ENCODE data around the gene DLG2. TPM values are rescaled to one million over a fixed set of nuclear protein-coding genes. Genes with fewer than 3 reads are reported as not detected.

Gene DLG2
- total and polyA plus RNA-seq, 9 donors: 2.5 to 20.7 (median 12.0) TPM

GRCh38 chr11:83840326-83840725 is 1786.8 kb downstream of the DLG2 start:
- Histone ChIP-seq H3K4me1 (ENCODE audit: insufficient read depth) (peaks cover 1% of the 10 kb centered on the region), H3K9me3 (no peaks in the 10 kb centered on the region), H3K4me3 (no peak overlapping the region), H3K27ac (no peak overlapping the region), H3K27me3 (no peaks in the 10 kb centered on the region), H3K36me3 (no peaks in the 10 kb centered on the region)
- TF ChIP-seq, protein P1, sequence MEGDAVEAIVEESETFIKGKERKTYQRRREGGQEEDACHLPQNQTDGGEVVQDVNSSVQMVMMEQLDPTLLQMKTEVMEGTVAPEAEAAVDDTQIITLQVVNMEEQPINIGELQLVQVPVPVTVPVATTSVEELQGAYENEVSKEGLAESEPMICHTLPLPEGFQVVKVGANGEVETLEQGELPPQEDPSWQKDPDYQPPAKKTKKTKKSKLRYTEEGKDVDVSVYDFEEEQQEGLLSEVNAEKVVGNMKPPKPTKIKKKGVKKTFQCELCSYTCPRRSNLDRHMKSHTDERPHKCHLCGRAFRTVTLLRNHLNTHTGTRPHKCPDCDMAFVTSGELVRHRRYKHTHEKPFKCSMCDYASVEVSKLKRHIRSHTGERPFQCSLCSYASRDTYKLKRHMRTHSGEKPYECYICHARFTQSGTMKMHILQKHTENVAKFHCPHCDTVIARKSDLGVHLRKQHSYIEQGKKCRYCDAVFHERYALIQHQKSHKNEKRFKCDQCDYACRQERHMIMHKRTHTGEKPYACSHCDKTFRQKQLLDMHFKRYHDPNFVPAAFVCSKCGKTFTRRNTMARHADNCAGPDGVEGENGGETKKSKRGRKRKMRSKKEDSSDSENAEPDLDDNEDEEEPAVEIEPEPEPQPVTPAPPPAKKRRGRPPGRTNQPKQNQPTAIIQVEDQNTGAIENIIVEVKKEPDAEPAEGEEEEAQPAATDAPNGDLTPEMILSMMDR (IDR thresholded peaks at IDR 0.05): no peak
- TF ChIP-seq POLR2A (IDR thresholded peaks at IDR 0.05) (no peak), EP300 (IDR thresholded peaks at IDR 0.05) (no peak)
- DNase-seq: no peak
- intact Hi-C loops (cut with DNase I): no loop called here
- 48 to 95% (median 90%) methylated on average over 2 of the region's 2 CpGs for WGBS, 3 donors

- Histone ChIP-seq H3K9me3 (no peaks in the 10 kb centered on the region), H3K4me3 (no peak overlapping the region), H3K27ac (no peak overlapping the region), H3K27me3 (no peaks in the 10 kb centered on the region), H3K4me1 (ENCODE audit: insufficient read depth) (peaks cover 1% of the 10 kb centered on the region), H3K36me3 (no peaks in the 10 kb centered on the region)
- TF ChIP-seq EP300 (IDR thresholded peaks at IDR 0.05): no peak
- TF ChIP-seq, protein P1 (IDR thresholded peaks at IDR 0.05): peak; percentile 25 to 47 (median 46)
- 53 to 60% (median 55%) methylated on average over 10 of the region's 10 CpGs for WGBS, 3 donors
- peak; percentile 19 to 41 (median 29) for DNase-seq
- intact Hi-C loops (cut with DNase I): loop anchor here in 1 of 4 donors (10.0 kb wide), 1 partner anchor 688 kb away; no protein-coding TSS in a partner anchor
Observed at GRCh38 chr11:83836883-83837654, 1790.1 kb downstream of the DLG2 start.

GRCh38 chr11:83836065-83836464 is 1791.1 kb downstream of the DLG2 start:
- intact Hi-C loops (cut with DNase I): loop anchor here in 1 of 4 donors (10.0 kb wide), 1 partner anchor 689 kb away; no protein-coding TSS in a partner anchor
- H3K27ac ChIP-seq: no peak overlapping the region

DNA sequence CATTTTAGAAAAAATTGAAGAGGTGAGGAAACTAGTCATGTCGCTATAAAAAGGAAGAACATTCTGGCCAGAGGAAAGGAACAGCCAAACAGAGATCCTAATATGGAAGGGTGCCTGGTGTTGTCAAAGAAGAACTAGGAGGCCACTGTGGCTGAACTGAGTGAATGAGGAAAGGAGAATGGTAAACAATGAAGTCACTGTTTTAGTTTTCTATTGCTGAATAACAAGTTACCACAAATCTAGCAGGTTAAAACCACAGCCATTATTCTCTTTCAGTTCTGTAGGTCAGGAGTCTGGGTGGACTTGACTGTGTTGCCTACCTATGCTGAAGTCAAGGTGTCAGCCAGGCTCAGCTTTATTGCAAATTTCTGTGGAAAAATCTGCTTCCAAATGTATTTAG is 1791.7 kb downstream of the DLG2 start:
- Histone ChIP-seq H3K4me1 (ENCODE audit: insufficient read depth) (peaks cover 1% of the 10 kb centered on the region), H3K9me3 (no peaks in the 10 kb centered on the region), H3K27me3 (no peaks in the 10 kb centered on the region), H3K27ac (no peak overlapping the region), H3K36me3 (no peaks in the 10 kb centered on the region), H3K4me3 (no peak overlapping the region)
- 62 to 79% (median 63%) methylated on average over 1 of the region's 1 CpG for WGBS, 3 donors
- intact Hi-C loops (cut with DNase I): loop anchor here in 1 of 4 donors (10.0 kb wide), 1 partner anchor 689 kb away; no protein-coding TSS in a partner anchor
- TF ChIP-seq, protein P1 (IDR thresholded peaks at IDR 0.05): no peak
- TF ChIP-seq EP300 (IDR thresholded peaks at IDR 0.05): no peak
- TF ChIP-seq POLR2A (IDR thresholded peaks at IDR 0.05): no peak
- no peak for DNase-seq

More at GRCh38 chr11:83836065-83836464, 1791.1 kb downstream of the DLG2 start:
- TF ChIP-seq EP300 (IDR thresholded peaks at IDR 0.05): no peak
- TF ChIP-seq, protein P1 (IDR thresholded peaks at IDR 0.05): no peak
- no peak for TF ChIP-seq POLR2A (IDR thresholded peaks at IDR 0.05)
- DNase-seq: no peak
- H3K4me1 ChIP-seq (ENCODE audit: insufficient read depth): peaks cover 1% of the 10 kb centered on the region
- H3K9me3 ChIP-seq: no peaks in the 10 kb centered on the region
- no peak overlapping the region for H3K4me3 ChIP-seq
- no peaks in the 10 kb centered on the region for H3K27me3 ChIP-seq
- H3K36me3 ChIP-seq: no peaks in the 10 kb centered on the region

Data from ovary (tissue), 9 donors.